Measurements from ENCODE around the gene PPP1R18.

PPP1R18 gene

DNA sequence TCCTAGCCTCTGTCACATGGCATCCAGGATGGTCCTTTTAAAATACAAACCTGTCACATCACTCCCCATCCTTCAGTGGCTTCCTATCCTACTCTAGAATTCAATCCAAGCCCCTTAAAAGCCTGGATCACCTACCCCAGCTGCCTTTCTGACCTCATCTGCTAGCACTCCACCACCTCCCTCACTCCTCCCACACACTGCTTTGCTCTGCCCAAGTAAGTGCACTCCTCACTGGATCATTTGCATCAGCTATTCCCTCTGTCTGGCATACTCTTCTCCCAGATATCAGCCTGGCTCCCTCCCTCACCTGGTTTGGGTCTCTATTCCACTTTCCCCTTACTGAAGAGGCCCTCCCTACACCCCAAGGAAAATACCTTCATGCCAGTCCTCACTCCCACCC, 29.0 kb downstream of the PPP1R18 start:
- DNase-seq = no peak

DNA sequence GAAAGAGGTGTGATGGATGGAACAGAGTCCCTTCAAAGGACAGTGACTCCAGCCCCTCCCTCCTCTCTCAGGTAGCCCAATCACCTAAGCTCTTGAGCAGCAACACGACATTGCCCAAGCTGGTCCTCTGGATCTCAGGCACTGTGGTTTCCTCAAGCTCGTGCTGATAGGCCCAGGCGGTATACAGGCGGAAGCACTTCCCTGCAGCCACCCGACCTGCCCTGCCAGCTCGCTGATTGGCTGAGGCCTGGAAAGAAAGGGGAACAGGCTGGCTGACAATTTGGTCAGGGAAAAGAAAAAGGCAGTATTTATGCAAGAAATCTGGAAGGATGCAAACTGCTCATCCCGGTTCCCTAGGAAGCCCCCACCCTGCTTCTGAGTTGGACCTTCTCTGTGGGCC, 29.9 kb downstream of the PPP1R18 start:
- DNase-seq = no peak

DNA sequence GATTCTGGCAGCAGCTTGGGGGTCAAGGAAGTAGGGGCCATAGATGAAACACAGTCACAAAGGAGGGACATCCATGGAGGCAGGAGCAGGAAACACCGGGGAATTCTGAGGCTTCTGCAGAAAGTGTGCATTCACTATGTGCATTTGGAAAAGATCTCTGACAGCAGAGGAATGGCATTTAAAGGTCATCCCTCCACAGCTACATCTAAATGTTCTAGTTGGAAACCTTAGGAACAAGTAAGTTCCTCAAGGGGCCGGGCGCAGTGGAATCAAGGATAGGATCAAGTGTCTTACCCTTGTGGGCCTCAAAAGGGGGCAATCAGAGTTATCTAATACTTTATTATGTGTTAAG, 30.7 kb downstream of the PPP1R18 start:
- DNase-seq = no peak

DNA sequence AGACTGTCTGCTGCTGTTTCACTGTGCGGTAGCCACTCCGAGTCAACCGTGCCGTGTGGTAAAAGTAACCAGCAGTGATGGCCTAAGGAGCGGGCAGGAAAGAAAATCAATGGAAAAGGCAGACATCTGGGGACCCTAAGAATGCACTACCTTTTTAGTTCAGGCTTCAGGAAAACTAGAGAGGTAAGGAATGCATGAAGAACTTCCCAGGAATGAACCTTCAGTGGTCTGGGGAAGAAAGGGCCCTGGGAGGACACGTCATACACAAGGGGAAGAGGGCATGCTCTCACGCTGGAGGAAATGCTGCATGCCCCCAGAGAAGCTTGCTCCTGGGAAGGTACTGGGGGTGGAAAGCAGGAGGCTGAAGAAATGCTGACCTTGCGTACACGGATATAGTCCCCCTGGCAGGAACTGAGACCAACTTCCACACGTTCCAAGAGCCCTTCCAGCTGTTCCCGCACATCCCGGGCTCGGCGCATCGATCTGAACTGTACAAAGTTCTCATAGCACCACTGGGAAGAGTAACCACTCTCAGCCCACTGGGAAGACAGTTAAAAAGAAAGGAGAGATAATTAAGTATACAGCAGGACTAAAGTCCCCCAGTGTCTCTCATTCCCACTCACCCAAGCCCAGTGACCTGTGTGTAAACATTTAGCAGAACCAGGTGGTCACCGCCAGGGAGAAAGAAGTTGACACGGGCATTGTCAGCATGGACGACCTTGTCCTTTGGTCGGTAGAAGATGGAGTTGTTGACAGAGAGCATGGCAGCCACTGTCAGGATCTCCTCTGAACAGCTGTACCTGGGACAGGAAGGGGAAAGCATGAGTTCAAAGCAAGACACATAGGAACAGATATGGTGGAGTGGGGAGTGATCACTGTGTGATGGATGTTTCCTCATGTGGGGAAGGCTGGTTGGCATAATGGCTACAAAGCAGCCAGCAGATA, 31.4 kb downstream of the PPP1R18 start:
- no peak for DNase-seq

DNA sequence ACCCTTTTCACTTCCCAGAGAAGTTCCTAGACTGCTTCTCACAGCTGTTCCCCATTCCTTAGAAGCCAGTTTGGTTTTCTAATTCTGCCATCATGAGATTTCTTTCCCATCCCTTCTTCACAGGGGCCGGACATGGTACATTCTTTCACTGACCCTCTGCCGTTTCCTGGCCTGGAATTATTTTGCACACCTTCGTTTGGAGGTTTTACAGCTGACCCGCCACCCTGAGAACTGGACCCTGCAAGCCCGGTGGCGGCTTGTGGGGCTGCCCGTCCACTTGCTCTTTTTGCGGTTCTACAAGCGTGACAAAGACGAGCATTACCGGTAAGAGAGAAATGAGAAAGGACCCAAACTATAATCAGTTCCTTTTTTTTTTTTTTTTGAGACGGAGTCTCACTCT, 35.3 kb downstream of the PPP1R18 start:
- no peak for DNase-seq

DNA sequence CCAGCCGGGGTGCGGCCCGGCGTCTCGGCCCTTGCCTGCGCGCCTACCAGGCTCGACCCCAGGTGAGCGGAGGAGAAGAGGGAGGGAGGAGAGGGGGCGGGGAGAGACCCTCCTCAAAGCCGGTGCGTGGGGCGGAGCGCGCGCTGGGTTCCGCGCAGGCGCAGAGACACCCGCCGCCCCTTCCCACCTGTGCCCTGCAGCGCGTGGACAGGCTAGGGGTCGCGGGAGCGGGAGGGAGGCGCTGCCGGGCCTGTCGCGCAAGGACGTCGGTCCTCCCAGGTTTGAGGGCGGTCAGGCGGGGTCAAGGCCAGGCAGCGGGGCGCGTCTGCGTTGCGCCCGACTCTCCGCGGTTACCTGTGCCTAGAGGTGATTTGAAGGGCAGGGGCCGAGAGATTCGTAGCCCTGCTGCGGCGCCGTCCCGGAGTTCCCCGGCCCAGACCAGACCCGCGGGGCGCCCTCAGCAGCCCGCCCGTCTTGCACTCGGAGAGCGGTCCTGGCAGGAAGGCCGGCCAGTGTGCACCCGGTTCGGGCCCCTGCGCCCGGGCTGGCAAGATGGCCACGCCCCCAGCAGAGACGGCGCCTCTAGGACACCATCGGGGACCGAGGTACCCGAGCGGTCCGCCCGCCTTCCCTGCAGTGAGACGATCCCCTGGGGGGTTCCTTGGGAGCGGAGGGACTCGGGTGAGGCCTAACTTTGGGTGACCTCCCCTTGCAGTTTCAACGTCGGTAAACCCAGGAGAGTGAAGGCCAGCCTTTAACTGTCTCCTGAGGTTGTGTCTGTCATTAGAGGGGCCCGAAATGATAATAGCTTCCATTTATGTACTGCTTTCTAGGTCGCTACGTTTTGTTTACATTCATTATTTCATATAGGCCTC, 39.0 kb downstream of the PPP1R18 start:
- DNase-seq = peak; percentile 96

DNA sequence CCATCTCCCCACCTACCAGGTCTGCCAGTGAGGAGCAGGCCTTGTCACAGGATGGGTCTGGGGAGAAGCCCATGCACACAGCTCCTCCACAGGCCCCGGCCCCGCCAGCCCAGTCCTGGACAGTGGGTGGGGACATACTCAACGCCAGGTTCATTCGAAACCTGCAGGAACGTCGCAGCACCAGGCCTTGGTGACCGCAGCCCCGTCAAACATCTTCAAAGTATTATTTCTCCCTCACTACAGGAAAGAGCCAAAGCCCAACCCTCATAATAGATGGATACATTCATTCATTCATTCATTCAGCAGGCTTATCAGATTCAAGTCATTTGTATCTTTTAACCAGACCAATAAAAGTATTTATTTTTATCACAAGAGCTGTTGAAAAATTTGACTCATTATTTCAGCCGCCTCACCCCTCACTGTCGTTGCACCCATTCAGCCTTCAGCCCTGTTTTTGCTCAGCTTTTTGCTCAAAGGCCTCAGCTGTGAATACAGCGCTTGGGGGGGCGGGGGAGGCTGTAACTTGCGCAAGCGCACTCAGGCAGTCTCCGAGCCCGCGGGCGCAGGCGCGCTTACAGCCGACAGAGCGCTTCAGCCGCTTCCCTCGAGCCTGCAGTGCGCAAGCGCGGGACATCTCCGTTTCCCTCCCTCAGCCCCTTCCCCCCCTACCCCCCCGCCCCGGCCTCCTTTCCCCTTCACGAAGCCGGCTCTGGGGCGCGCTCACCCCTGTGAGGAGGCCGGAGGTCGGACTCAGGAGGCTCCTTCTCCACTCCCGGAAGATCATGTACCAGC, 39.8 kb downstream of the PPP1R18 start, which contains the start of gene C6orf136:
TSS of gene C6orf136 (plus strand) at position 684 of the 792 bp plus-strand sequence. CDS start at position 783, 99 bp downstream.
- no peak for DNase-seq

DNA sequence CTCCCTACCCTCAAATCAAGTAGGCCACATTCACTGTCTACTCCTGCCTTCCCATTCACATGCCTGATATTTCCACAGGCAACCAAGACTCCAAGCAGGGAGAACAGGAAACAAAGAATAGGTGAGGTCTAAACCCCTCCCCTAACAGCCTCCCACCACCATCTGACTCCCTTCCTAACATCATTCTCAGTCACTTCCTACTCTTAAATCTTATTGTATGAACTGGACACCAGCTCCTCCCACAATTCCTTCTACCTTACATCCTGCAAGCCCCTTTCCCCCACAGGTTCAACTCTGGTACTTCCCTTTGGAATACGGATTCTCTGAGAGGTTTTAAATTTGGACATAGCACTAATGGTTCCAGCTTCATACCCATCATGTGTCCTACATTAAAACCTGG, 40.5 kb downstream of the PPP1R18 start:
- no peak for DNase-seq

DNA sequence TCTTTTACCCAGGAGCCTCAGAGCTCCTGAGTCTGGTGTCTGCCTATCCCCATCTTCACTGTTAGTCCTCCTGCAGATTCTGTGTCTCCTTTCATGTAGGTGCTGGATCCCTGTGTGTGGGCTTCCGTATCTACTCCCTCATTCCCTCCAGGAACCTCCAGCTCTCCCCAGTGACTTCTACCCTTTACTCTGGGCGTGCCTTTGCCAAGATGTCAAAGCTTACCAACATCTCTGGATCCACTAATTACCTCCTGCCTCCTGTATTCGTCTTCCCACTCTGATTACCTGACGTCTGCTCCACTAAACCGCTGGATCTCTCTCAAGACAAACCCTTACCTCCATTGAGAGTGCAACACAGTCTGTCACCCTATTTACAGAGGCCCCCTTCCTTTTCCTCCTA, 41.7 kb downstream of the PPP1R18 start:
- DNase-seq = no peak

DNA sequence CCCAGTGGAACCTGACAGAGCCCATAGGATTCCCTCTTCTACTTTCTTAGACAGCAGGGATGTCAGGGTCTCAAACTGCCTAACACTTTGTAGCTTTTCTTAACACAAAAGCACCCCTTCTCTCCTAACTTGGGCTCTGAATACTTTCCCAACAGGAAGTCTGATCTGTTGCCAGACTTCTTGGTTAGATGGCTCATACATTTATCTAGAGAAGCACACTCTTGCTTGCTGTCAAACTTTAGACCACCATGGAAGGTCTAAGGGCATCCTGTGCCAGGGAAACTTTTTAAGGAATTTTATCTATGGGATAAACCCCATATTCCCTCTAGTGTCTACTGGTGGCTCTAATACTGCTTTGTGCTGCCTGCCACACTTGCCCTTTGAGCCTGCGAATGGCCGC, 42.8 kb downstream of the PPP1R18 start:
- no peak for DNase-seq

DNA sequence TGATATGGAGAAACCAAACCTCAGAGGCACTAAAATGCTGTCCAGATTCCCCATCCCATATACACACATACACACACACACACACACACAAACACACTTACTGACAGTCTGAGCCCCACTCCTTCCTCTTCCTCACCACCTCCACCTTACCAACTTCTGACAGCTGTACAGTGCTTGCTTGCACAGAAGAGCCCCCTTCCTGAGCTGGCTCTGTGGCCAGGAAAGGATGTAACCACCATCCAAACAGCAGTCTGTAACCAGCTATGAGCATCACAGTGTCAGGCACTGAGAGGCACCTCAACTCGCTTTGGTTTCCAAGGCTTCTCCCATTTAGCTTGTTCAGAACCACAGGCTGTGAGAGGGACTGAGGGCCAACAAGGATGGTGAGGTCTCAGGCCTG, 45.4 kb downstream of the PPP1R18 start:
- DNase-seq = no peak

DNA sequence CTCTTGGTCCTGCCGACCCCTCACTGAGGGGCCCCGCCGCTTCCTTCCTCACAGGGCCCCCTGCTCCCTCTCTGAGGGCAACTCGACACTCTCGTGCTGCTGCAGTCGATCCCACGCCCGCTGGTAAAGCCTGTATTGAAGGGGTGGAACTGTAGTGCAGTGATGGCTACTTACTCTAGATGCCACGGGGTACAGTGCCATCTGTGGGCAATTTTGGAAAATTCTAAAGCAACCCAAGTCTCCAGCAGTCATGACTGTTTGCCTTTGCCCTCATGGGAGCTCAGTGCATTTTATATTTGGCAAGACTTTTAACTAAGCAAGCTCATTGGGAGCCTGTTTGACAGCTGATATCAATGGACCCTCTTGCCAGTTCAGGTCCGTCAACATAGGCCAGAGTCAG, 46.0 kb downstream of the PPP1R18 start:
- DNase-seq = no peak

DNA sequence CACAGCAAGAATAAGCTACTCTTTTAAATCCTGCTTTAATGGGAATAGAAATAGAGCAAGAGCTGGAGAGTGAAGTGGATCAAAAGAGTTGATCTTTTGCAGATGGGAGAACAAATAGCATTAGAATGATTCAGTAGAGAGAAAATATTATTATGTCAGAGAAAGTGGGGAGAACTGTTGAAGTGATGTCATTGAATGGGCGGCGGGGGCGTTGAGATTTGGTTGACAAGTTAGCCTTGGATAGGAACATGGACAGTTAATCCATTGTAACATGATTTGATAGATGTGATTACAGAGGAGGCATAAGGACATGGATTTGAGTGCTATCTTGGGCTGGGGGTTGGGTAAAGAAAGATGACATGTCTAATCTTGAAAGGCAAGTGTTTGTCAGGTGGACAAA, 50.6 kb downstream of the PPP1R18 start:
- DNase-seq = no peak

DNA sequence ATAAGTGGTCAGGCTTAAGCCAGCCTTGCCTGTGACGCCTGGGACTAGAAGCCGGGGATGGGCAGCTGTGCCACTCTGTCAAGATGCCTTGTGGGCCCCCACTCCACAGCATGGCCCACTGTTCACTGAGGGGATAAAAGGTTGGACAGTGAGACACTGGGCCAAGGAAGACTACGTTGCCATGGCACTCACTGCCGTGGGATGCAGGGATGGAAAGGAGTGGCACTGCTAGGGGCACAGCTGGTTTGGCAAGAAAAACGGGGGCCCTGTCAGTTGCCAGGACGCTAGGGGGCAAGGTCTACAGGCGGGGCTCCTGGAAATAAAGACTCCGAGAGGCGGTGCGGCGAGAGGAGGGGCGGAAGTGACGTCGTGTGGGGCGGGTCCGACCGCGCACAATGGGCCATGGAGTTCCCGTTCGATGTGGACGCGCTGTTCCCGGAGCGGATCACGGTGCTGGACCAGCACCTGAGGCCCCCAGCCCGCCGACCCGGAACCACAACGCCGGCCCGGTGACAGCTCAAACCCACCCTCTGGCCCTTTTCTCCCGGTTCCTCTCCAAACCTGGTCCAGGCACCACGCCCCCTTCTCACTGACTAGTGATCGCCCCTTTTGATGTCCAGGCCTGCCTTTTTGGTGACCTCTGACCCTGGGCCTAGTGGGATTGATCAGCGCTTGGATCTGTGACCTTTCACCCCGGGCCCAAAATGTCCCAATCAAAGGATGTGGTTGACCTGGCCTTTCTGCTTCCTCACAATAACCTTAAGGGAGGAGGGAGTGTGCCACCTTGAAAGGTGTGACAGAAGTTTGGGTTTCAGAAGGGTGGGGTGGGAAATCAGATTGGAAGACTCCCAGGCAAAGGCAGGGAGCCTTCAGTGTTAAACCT, 59.7 kb downstream of the PPP1R18 start, which contains the start of gene ATAT1:
TSS of gene ATAT1 (plus strand) at position 391 of the 883 bp plus-strand sequence.
- peak; percentile 94 for DNase-seq
